GM12878 (cell line): Measurements from ENCODE around the gene TFB1M.

Experiments used
- CREB1 ChIP-seq: IDR thresholded peaks from 2 replicates; pipeline ENCODE4 v1.6.1; 2012; ENCODE audit warnings: low read depth, mild to moderate bottlenecking, inconsistent platforms
- CREM ChIP-seq: IDR thresholded peaks from 2 replicates; pipeline ENCODE4 v1.6.1; 2014; ENCODE audit warnings: antibody characterized with exemption, low read depth
- CTCF ChIP-seq, 3 experiments: IDR thresholded peaks in 2 of 3; conservative IDR thresholded peaks in 1 of 3; 2 replicates each; pipeline ENCODE4 v1.5.1; 2011; ENCODE audit warnings: low read depth in 3 of 3, low read length in 3 of 3, mild to moderate bottlenecking in 3 of 3, control low read depth in 2 of 3, moderate library complexity in 2 of 3, inconsistent platforms in 1 of 3, mixed read lengths in 1 of 3; ENCODE audit not compliant: control insufficient read depth in 2 of 3, insufficient read depth in 1 of 3; ENCODE audit errors: extremely low read depth in 1 of 3
- EZH2 ChIP-seq: IDR thresholded peaks from 2 replicates; pipeline ENCODE4 v1.6.1; 2012; ENCODE audit warnings: low read depth, mild to moderate bottlenecking, control low read depth, inconsistent platforms, low read length, borderline replicate concordance; ENCODE audit not compliant: control insufficient read depth
- NR2C2 ChIP-seq: IDR thresholded peaks from 2 replicates; pipeline ENCODE4 v1.6.1; 2011; ENCODE audit warnings: borderline replicate concordance, low read depth; ENCODE audit not compliant: control insufficient read depth, insufficient read length
- POLR2A ChIP-seq: IDR thresholded peaks from 2 replicates; pipeline ENCODE4 v1.6.1; 2011; ENCODE audit warnings: low read depth, mild to moderate bottlenecking, low read length
- REST ChIP-seq: IDR thresholded peaks from 2 replicates; pipeline ENCODE4 v1.6.1; 2012; ENCODE audit warnings: mild to moderate bottlenecking, low read depth, low read length
- YBX1 ChIP-seq: fragments of 450-650 bp; IDR thresholded peaks from 2 replicates; pipeline ENCODE4 v1.6.1; 2016; ENCODE audit warnings: antibody characterized with exemption

- TF ChIP-seq POLR2A (no peak), CREB1 (no peak), EZH2 (no peak), CREM (no peak), NR2C2 (no peak), REST (no peak), YBX1 (no peak), CTCF (IDR thresholded peaks at IDR 0.05 in 2 of 3, conservative IDR thresholded peaks at IDR 0.05 in 1 of 3; ENCODE audit: control insufficient read depth in 2 of 3, extremely low read depth in 1 of 3, insufficient read depth in 1 of 3, low read depth in 3 of 3, low read length in 3 of 3) (no peak)
Observed at GRCh38 chr6:155261111-155261900, 53.0 kb downstream of the TFB1M start.
